GM21717 (cell line): ENCODE measurements around the gene SCFD1.

Experiments used
- ATAC-seq: cut with Tn5 transposase; IDR thresholded peaks from one replicate; pipeline ENCODE4 v1.9.1; 2021; ENCODE audit warnings: mild to moderate bottlenecking, moderate library complexity; ENCODE audit not compliant: unreplicated experiment

Gene SCFD1

DNA sequence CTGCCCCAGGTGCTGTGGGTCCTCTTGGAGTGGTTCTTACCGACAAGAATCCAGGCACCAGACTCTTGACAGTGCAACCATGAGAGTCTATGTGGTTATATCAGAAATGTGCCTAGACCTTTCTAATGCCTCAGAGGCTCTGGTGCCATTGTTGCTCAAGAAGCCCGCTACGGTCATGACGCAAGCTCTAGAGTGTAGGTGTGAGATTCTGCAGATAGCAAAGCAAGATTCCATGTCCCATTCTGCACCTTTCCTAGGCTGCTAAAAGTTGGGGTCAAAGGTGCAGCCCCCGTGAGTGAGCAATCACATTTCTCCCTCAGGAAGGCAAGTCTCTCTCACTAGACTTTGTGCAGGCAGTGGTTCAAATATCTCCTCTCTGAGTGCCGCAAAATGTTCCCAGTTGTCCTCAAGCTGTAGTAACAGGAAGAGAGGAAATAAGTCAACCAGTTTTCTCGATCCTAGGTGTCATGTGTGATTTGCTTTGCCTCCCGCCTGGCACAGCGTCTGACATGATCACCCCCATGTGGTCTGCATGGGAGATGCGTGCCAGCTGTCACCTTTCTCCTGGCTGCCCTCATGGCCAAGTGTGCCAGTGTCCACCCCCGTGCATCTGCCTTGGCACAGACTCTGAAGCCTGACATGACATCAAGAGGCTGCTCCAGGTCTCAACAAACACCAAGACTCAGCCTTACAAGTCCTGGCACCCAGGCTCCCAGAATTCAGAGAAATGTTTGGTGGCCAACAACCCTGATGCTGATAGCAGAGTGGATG, 129.7 kb downstream of the SCFD1 start:
- ATAC-seq, result no peak

DNA sequence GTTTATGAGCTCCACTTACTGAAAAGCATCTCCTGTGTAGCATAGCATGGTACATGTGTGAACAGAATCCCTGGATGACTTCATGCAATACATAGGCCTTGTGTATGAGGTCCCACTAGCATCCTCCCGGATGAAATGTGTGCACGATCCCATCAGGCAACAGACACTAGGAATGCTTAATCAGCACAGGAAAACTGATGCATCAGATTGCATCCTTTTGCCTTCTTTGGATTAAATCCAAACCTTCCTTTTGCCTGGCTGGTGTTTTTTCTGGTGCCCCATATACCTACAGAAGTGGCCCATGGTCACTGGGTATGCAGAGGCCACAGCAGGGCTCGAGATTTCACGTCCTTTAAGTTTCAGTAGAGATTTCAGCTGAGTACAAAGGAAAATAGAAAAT, 131.3 kb downstream of the SCFD1 start:
- no peak for ATAC-seq

DNA sequence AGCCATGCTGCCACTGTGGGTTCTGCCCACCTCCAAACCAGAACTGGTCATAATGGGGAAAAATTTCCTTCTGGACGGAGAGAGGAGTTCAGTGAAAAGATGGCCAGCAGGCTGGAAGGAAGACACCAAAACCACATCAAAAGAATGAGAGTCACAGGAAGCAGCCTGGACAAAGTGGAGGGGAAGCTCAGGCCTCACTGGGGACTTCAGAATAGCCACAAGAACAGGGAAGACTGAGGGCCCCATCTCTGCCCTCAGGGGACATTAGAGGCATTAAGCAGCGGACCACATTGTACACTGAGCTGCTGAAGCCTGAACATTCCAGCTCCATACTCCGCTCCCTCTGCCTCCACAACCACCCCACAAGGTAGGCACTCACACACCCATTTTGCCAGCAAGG, 132.7 kb downstream of the SCFD1 start:
- no peak for ATAC-seq

DNA sequence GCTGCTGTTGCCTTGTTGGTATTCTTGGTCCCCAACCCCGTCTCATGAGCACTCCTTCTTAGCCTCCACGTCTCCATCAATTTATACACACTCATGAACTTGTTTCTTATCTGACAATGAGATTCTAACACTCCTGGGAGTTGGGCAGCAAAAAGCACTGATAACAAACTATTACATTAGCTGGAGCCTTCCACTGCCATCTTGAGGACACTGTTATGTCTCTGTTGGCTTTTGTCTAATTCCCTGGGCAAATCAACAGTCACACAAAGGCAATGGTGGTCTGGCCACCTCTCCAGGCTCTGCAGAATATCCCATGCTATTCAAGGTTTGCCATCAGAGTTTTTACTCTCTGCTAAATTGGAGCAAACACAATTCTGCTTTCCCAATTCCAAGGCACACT, 134.5 kb downstream of the SCFD1 start:
- no peak for ATAC-seq

DNA sequence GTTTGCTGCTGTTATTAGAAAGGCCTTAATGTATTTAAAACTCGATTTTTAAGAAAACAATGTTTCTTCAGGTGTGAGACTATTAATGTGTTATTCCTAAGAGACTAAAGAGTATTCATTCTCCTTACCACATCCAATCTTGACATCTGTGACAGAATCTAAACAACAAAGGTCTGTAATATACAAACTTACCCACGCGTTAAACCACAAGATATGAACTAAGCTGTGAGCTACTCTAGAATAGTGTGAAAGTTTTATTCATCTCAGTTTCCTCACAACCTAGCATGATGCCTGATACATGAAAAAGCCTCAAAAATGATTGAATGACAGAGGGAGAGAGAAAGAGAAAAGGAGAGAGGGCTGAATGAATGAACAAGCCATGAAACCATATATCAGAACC, 135.0 kb downstream of the SCFD1 start:
- no peak for ATAC-seq

DNA sequence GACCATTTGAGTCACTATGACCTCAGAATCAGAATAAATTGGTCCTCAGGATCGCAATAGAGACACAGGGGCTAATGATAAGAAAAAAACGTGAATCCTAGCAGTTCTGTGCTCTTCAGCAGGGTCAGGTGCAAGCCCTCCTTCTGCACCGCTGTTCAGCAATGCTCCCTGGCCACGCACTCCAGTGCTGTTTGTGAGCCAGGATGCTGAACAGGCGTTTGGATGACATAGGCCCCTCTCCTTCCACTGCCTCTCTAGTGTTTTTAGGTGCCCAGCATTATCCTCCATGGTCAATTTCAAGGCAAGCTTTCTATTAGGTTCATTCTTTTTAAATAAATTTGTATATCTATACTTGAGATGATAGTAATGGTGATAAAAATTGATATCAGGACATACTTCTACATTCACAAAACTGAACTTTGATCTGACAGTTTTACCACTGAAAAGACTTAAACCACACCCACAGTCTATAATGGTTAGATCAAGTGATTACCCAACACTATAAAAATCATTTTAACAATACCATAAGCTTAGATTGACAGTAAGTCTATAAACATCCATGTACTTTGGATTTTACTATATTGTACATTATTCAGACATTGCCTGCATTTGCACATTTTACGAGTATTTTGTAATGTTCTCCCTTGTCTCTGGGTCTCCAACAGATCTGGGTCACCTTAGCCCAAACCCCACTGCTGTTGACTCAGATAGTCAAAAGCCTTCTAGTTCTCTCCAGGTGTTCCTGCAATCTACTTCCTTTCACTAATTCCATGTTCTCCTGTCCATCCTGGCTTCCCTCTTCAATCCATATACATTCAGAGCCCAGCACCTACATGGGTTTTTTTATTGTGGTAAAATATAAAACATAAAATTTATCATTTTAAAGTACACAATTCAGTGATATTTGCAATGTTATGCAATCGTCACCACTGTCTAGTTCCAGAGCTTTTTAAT, 137.3 kb downstream of the SCFD1 start:
- ATAC-seq, result no peak

DNA sequence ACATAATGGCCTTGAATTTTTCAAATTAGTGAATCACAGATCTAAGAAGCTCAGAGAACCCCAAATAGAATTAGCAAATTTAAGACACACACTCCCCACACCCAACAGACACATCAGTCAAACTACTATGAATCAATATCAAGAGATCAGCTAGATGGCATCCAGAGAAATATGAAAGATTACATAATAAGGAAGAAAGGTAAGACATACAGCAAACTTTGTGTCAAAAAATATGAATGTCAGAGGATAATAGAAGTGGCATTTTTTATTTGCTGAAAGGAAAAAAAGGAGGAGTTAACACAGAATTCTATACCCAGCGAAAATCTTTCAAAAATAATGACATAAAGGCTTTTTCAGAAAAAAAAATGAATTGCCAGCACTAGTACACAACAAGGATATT, 141.8 kb downstream of the SCFD1 start:
- no peak for ATAC-seq

DNA sequence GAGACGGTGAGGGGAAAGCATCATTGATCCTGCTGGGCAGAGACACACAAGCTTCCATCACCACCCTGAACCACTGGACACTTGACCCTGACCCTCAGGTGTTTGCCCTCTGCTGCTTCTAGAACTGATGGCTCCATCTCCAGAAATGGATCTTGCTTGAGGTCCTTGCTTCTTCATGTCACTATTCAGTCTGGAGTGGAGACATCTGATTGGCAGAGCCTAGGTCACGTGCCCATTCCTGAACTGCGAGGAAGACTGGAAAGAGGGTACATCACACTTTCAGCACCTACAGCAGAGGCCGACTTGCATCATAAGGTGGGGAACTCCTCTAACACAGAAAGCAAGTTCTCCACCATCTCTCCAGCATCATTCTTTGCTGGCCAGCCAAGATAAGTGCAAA, 145.5 kb downstream of the SCFD1 start:
- ATAC-seq, result no peak

DNA sequence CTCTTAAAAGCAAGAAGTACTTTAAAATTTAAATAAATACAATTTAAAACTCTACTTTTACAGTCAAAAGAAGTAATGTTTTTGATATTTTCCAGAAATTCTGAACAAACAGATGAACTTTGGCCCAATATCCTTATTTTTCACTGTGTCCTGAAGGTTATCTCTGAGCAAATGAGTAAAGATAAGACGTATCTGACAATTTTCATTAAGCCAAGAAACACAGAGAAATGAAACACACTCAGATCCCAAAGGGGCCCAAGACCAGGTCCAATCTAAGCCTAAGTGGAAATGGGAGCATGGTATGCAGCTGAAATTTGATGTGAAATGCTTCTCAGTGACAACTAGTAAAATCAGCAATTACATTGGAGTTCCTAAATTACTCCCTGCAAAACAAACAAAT, 146.7 kb downstream of the SCFD1 start:
- no peak for ATAC-seq

DNA sequence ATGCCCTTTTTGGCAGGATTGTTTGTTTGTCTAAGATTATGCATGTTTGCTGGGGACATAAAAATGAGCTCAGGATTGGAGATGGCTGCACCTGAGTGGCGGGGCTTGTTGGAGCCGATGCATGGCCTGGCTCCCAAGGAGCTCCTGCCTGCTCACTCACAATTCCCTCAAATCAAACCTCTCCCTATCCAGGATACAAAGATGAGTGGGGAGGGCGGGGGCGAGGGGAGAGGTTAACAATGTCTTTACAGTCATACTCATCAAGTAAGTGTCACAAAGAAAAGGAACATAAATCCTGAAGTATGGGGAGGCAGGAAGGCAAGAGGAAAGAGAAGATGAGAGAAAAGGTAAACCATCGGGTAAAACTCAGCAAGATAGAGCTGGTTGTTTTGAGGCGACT, 148.3 kb downstream of the SCFD1 start:
- no peak for ATAC-seq

DNA sequence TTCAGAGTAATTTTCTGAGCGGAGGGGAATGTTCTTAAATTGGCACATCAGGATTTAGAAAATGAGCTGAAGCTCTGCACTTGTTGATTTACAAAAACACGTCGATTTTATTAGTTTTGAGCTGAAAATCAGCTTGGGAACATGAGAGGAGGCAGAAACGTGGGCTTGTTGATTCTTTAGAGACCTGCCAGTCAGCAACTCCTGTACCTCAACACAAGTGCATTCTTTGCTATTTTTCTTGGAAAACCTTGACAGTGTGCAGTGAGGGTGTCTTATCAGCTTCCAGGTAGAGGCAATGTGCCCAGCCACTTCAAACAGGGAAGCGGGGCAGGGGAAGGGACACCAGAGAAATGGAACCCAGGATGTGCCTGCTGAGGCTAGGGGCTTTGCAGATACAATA, 149.5 kb downstream of the SCFD1 start:
- ATAC-seq, result no peak

DNA sequence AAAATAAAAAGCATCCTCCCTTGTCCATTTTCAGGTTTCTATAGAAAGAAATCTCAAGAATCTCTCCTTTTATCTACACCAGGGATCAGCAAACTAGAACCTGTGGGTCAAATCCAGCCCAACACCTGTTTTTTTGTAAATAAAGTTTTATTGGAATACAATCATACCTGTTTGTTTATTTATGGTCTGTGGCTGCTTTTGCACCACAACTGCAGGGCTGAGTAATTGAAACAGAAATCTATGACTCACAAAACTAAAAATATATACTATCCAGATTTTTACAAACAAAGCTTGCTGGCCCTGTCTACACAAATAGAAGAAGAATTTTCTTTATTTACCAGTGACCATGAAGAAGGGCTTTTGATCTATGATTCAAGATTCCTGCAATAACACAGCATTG, 157.1 kb downstream of the SCFD1 start:
- no peak for ATAC-seq
